ENCODE results near the gene RNH1.

GRCh38 chr11:515131-515530 lies 8.1 kb upstream of the RNH1 start:
- TF ChIP-seq, protein P1, sequence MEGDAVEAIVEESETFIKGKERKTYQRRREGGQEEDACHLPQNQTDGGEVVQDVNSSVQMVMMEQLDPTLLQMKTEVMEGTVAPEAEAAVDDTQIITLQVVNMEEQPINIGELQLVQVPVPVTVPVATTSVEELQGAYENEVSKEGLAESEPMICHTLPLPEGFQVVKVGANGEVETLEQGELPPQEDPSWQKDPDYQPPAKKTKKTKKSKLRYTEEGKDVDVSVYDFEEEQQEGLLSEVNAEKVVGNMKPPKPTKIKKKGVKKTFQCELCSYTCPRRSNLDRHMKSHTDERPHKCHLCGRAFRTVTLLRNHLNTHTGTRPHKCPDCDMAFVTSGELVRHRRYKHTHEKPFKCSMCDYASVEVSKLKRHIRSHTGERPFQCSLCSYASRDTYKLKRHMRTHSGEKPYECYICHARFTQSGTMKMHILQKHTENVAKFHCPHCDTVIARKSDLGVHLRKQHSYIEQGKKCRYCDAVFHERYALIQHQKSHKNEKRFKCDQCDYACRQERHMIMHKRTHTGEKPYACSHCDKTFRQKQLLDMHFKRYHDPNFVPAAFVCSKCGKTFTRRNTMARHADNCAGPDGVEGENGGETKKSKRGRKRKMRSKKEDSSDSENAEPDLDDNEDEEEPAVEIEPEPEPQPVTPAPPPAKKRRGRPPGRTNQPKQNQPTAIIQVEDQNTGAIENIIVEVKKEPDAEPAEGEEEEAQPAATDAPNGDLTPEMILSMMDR (conservative IDR thresholded peaks at IDR 0.05 in 1 of 2, IDR thresholded peaks at IDR 0.05 in 1 of 2; ENCODE audit: low read depth in 1 of 2, low read length in 2 of 2) = no peak
- no peak for TF ChIP-seq EZH2 (IDR thresholded peaks at IDR 0.05; ENCODE audit: low read length, missing control alignments)
